HFFc6 (cell line): ENCODE data around the gene WDR27. TPM values are rescaled to one million over a fixed set of nuclear protein-coding genes. Genes with fewer than 3 reads are reported as not detected.

Experiments
- DNase-seq: peaks from one replicate; pipeline ENCODE4 v3.0.0-alpha.2; 2018
- H3K27ac Mint-ChIP-seq: 2 replicates; pipeline ENCODE4 v1.8.0; 2020; ENCODE audit warnings: mild to moderate bottlenecking, mixed read lengths
- H3K27me3 Mint-ChIP-seq: 2 replicates; pipeline ENCODE4 v1.8.0; 2021; ENCODE audit warnings: mild to moderate bottlenecking, moderate library complexity, mixed read lengths; ENCODE audit not compliant: insufficient read depth
- H3K36me3 Mint-ChIP-seq: 2 replicates; pipeline ENCODE4 v1.8.0; 2021; ENCODE audit warnings: low read depth, mixed read lengths
- H3K4me1 Mint-ChIP-seq: 2 replicates; pipeline ENCODE4 v1.8.0; 2020; ENCODE audit warnings: low read depth, mixed read lengths
- H3K4me3 Mint-ChIP-seq: 2 replicates; pipeline ENCODE4 v1.8.0; 2020; ENCODE audit warnings: mild to moderate bottlenecking, moderate library complexity, mixed read lengths
- H3K9me3 Mint-ChIP-seq: 2 replicates; pipeline ENCODE4 v1.8.0; 2020; ENCODE audit warnings: mild to moderate bottlenecking, mixed read lengths
- total RNA-seq, 6 experiments: library from RNA; stranded (reverse); fragmentation: NEBNext Ultra II Directional; extraction: Animal tissue kit (Norgen Biotek cat#: 25700); gene quantifications; 2 replicates in 1 of 6; 3 replicates in 5 of 6; pipeline ENCODE4 v1.2.3, GENCODE V29; 2021
- TF ChIP-seq, protein P1 (sequence below): fragments of 200-600 bp; sonication (generic); IDR thresholded peaks from 2 replicates; pipeline ENCODE4 v1.5.0; 2021; ENCODE audit warnings: antibody characterized with exemption, mild to moderate bottlenecking

WDR27 gene
- total RNA-seq, 6 experiments from 2014 or later, result 10.0 to 15.8 (median 12.1) TPM

DNA sequence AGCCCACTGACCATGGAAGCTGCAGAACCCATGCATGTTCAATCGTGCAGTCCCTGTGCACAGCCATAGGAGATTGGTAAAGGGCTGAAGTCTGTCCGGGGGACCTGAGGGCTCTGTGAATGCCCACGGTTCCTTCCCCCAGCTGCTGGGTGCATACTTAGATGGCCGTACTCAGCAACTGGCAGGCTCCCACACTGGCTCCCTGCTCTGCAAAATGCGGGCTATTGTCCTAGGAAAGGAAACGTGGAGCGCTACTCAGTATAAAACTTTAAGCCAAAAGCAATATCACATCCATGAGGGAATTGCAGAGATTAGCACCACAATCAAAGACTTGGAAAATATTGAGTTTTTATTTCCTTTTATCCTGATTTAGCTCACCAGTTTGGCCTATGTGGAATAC lies 202.0 kb downstream of the WDR27 start:
- TF ChIP-seq, protein P1, sequence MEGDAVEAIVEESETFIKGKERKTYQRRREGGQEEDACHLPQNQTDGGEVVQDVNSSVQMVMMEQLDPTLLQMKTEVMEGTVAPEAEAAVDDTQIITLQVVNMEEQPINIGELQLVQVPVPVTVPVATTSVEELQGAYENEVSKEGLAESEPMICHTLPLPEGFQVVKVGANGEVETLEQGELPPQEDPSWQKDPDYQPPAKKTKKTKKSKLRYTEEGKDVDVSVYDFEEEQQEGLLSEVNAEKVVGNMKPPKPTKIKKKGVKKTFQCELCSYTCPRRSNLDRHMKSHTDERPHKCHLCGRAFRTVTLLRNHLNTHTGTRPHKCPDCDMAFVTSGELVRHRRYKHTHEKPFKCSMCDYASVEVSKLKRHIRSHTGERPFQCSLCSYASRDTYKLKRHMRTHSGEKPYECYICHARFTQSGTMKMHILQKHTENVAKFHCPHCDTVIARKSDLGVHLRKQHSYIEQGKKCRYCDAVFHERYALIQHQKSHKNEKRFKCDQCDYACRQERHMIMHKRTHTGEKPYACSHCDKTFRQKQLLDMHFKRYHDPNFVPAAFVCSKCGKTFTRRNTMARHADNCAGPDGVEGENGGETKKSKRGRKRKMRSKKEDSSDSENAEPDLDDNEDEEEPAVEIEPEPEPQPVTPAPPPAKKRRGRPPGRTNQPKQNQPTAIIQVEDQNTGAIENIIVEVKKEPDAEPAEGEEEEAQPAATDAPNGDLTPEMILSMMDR, result no peak
- peaks cover 27% of the 10 kb centered on the region for H3K4me1 Mint-ChIP-seq
- H3K4me3 Mint-ChIP-seq, result no peak overlapping the region
- peaks cover 12% of the 10 kb centered on the region; the same call in 1 of the 2 replicates for H3K36me3 Mint-ChIP-seq
- no peak overlapping the region for H3K27ac Mint-ChIP-seq
- peaks cover 5% of the 10 kb centered on the region; the same call in 1 of the 2 replicates for H3K9me3 Mint-ChIP-seq
- H3K27me3 Mint-ChIP-seq, result 0 out of 2 replicates have a peak, but pooled peaks cover 2% of the 10 kb centered on the region
- DNase-seq, result no peak

- no peak for DNase-seq
- Mint-ChIP-seq H3K4me3 (no peak overlapping the region), H3K36me3 (peaks cover 12% of the 10 kb centered on the region; the same call in 1 of the 2 replicates), H3K9me3 (peaks cover 5% of the 10 kb centered on the region; the same call in 1 of the 2 replicates), H3K4me1 (peaks cover 28% of the 10 kb centered on the region), H3K27me3 (0 out of 2 replicates have a peak, but pooled peaks cover 2% of the 10 kb centered on the region), H3K27ac (no peak overlapping the region)
- TF ChIP-seq, protein P1, result no peak
Measured at GRCh38 chr6:169498916-169499513, 202.8 kb downstream of the WDR27 start.

- Mint-ChIP-seq H3K9me3 (peaks cover 5% of the 10 kb centered on the region; the same call in 1 of the 2 replicates), H3K4me1 (peaks cover 26% of the 10 kb centered on the region), H3K4me3 (no peak overlapping the region), H3K36me3 (peaks cover 12% of the 10 kb centered on the region; the same call in 1 of the 2 replicates), H3K27ac (no peak overlapping the region), H3K27me3 (0 out of 2 replicates have a peak, but pooled peaks cover 2% of the 10 kb centered on the region)
- TF ChIP-seq, protein P1, result no peak
- DNase-seq, result peak; percentile 41
Measured at GRCh38 chr6:169495601-169496000, 206.2 kb downstream of the WDR27 start.

GRCh38 chr6:169494038-169494437 lies 207.8 kb downstream of the WDR27 start:
- peaks cover 30% of the 10 kb centered on the region for H3K4me1 Mint-ChIP-seq
- peaks cover 5% of the 10 kb centered on the region; the same call in 1 of the 2 replicates for H3K9me3 Mint-ChIP-seq
- TF ChIP-seq, protein P1, result no peak
- no peak overlapping the region for H3K4me3 Mint-ChIP-seq
- DNase-seq, result no peak
- no peak overlapping the region for H3K27ac Mint-ChIP-seq
- peaks cover 12% of the 10 kb centered on the region; the same call in 1 of the 2 replicates for H3K36me3 Mint-ChIP-seq
- no peaks in the 10 kb centered on the region for H3K27me3 Mint-ChIP-seq

DNA sequence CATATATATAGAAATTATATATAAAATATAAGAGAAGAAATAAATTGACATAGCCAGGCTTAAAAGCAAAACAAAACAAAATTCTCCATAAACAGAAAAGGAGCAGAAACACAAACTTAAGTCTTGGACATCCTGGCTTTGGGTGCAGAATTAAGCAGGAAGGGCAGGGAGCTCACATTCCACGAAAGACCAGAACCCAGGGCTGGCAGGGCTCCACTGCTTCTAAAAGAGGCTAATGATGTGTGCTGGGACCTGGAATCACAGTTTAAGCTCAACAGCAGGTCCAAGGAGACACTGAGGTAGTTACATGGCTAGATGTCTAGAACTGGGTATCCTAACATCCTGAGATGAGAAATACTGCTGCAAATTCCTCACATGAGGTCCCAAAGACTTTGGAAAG lies 210.3 kb downstream of the WDR27 start:
- Mint-ChIP-seq H3K9me3 (peaks cover 2% of the 10 kb centered on the region; the same call in 1 of the 2 replicates), H3K27me3 (no peaks in the 10 kb centered on the region), H3K4me3 (no peak overlapping the region), H3K27ac (no peak overlapping the region), H3K36me3 (peaks cover 7% of the 10 kb centered on the region; the same call in 1 of the 2 replicates), H3K4me1 (peaks cover 30% of the 10 kb centered on the region)
- TF ChIP-seq, protein P1, result no peak
- DNase-seq, result no peak
